HCT116 (cell line): ENCODE data around the gene RNF180. TPM values are rescaled to one million over a fixed set of nuclear protein-coding genes. Genes with fewer than 3 reads are reported as not detected.
"Not testable (repeated sequence)": the region's sequence is repeated elsewhere in the genome, so short reads cannot be mapped to it uniquely, and the experiment has no call there.

Experiments used
- ATAC-seq: fragments of 200-7000 bp; cut with Tn5 transposase; 2 replicates; pipeline ENCODE4 v1.9.1; 2020; ENCODE audit warnings: mild to moderate bottlenecking, moderate library complexity
- BruUV-seq: library from RNA; stranded (reverse); fragments of 400-500 nt; replicated peaks from 2 replicates; lab custom pipeline; 2021; lab: Mats Ljungman, UMichigan
- CTCF ChIA-PET: fragments of 300-600 bp; sonication (Branson Sonifier 250); formaldehyde crosslinking; loops from one replicate; lab custom pipeline; 2021; ENCODE audit warnings: antibody characterized with exemption; lab: Charles Lee
- POLR2A ChIA-PET: fragments of 300-600, 350-600 bp; sonication (Branson Sonifier 250); formaldehyde crosslinking; loops from one replicate; lab custom pipeline; 2021; ENCODE audit warnings: antibody characterized with exemption; lab: Charles Lee
- RAD21 ChIA-PET, 2 experiments: fragments of 300-600 bp; sonication (Branson Sonifier 250); formaldehyde crosslinking; loops; one replicate each; lab custom pipeline; 2023; ENCODE audit warnings: low total read pairs in 2 of 2; ENCODE audit not compliant: uncharacterized antibody in 2 of 2, unreplicated experiment in 2 of 2, low non-redundant PET in 1 of 2; lab: Charles Lee
- DNase-seq: peaks from one replicate; pipeline ENCODE4 v3.0.0-alpha.2; 2010; ENCODE audit warnings: low read depth, low spot score
- H2AFZ ChIP-seq: fragments of 200-600 bp; shearing (Covaris generic), sonication (generic); 2 replicates; pipeline ENCODE4 v1.6.1; 2017; ENCODE audit warnings: low read depth, mixed run types, mixed read lengths, antibody characterized with exemption, low read length; ENCODE audit not compliant: poor library complexity, severe bottlenecking
- H3K27ac ChIP-seq: 2 replicates; pipeline ENCODE4 v1.5.1; 2012; ENCODE audit warnings: low read depth, low read length
- H3K27me3 ChIP-seq: fragments of 200-600 bp; sonication (generic); 2 replicates; pipeline ENCODE4 v1.6.1; 2016; ENCODE audit warnings: mixed run types, low read length, mixed read lengths; ENCODE audit not compliant: insufficient read depth
- H3K36me3 ChIP-seq, 2 experiments: fragments of 200-500 bp in 1 of 2; fragments of 200-600 bp in 1 of 2; sonication (Bioruptor generic) in 1 of 2; sonication (generic) in 1 of 2; 2 replicates each; pipeline versions ENCODE4 v1.5.1 to v1.6.1; 2014 to 2016; ENCODE audit warnings: low read length in 2 of 2, inconsistent platforms in 1 of 2, mixed read lengths in 1 of 2, mixed run types in 1 of 2; ENCODE audit not compliant: insufficient read depth in 2 of 2, control insufficient read depth in 1 of 2
- H3K4me1 ChIP-seq, 2 experiments: fragments of 200-600 bp in 1 of 2; sonication (generic) in 1 of 2; 2 replicates each; pipeline versions ENCODE4 v1.5.1 to v1.6.1; 2012 to 2017; ENCODE audit warnings: low read length in 2 of 2, inconsistent platforms in 1 of 2, mild to moderate bottlenecking in 1 of 2, mixed read lengths in 1 of 2, mixed run types in 1 of 2, moderate library complexity in 1 of 2; ENCODE audit not compliant: insufficient read depth in 2 of 2, control insufficient read depth in 1 of 2
- H3K4me2 ChIP-seq: fragments of 200-600 bp; sonication (generic); 2 replicates; pipeline ENCODE4 v1.6.1; 2017; ENCODE audit warnings: mixed run types, low read length, mixed read lengths
- H3K4me3 ChIP-seq, 2 experiments: fragments of 200-600 bp in 1 of 2; sonication (generic) in 1 of 2; replicated peaks in 1 of 2; 2 replicates each; pipeline ENCODE4 v1.5.1; 2011 to 2016; ENCODE audit warnings: low read length in 2 of 2, control low read depth in 1 of 2, low read depth in 1 of 2, mild to moderate bottlenecking in 1 of 2, mixed read lengths in 1 of 2, mixed run types in 1 of 2
- H3K79me2 ChIP-seq: fragments of 200-600 bp; sonication (generic); 2 replicates; pipeline ENCODE4 v1.6.1; 2017; ENCODE audit warnings: mild to moderate bottlenecking, mixed run types, low read length, moderate library complexity, mixed read lengths; ENCODE audit not compliant: insufficient read depth
- H3K9ac ChIP-seq: fragments of 200-600 bp; sonication (generic); 2 replicates; pipeline ENCODE4 v1.6.1; 2016; ENCODE audit warnings: low read length, mixed read lengths
- H3K9me2 ChIP-seq: fragments of 200-600 bp; sonication (generic), shearing (Covaris generic); 2 replicates; pipeline ENCODE4 v1.6.1; 2017; ENCODE audit warnings: mixed run types, mild to moderate bottlenecking, moderate library complexity; ENCODE audit not compliant: insufficient read depth
- H3K9me3 ChIP-seq, 2 experiments: fragments of 200-500 bp in 1 of 2; fragments of 200-600 bp in 1 of 2; sonication (Bioruptor generic) in 1 of 2; sonication (generic) in 1 of 2; 2 replicates each; pipeline ENCODE4 v1.6.1; 2014 to 2017; ENCODE audit warnings: low read length in 2 of 2, mixed read lengths in 2 of 2, inconsistent platforms in 1 of 2, low read depth in 1 of 2, mild to moderate bottlenecking in 1 of 2, mixed run types in 1 of 2, moderate library complexity in 1 of 2; ENCODE audit not compliant: control insufficient read depth in 1 of 2, insufficient read depth in 1 of 2
- H4K20me1 ChIP-seq: fragments of 200-600 bp; sonication (generic), shearing (Covaris generic); 2 replicates; pipeline ENCODE4 v1.6.1; 2017; ENCODE audit warnings: mixed run types, mild to moderate bottlenecking, moderate library complexity; ENCODE audit not compliant: insufficient read depth
- FOSL1 ChIP-seq: IDR thresholded peaks from 2 replicates; pipeline ENCODE4 v1.6.1; 2012; ENCODE audit warnings: low read depth
- JUND ChIP-seq: IDR thresholded peaks from 2 replicates; pipeline ENCODE4 v1.6.1; 2012
- POLR2A ChIP-seq: IDR thresholded peaks from 2 replicates; pipeline ENCODE4 v1.7.0; 2011; ENCODE audit warnings: borderline replicate concordance; ENCODE audit not compliant: insufficient read depth, insufficient read length; ENCODE audit errors: extremely low read depth
- POLR2AphosphoS5 ChIP-seq: IDR thresholded peaks from 2 replicates; pipeline ENCODE4 v1.6.1; 2011; ENCODE audit warnings: mild to moderate bottlenecking, low read depth, low read length, moderate library complexity
- RAD21 ChIP-seq: IDR thresholded peaks from 2 replicates; pipeline ENCODE4 v1.6.1; 2012; ENCODE audit warnings: low read depth, mild to moderate bottlenecking
- ZFX ChIP-seq: fragments of 450-650 bp; IDR thresholded peaks from 2 replicates; pipeline ENCODE4 v1.6.1; 2017
- intact Hi-C: fragments of 100-400 bp; cut with micrococcal nuclease; formaldehyde crosslinking; loops from 2 replicates; pipeline ENCODE4 v1.10.0; 2022
- total RNA-seq: library from RNA; stranded (reverse); gene quantifications from one replicate; pipeline ENCODE4 v1.2.1, GENCODE V29; 2021; ENCODE audit not compliant: unreplicated experiment
- TF ChIP-seq, protein P1 (sequence below): IDR thresholded peaks from 2 replicates; pipeline ENCODE4 v1.6.1; 2012
- TF ChIP-seq, protein P2 (sequence below), 3 experiments: fragments of 200-600 bp in 1 of 3; sonication (generic) in 1 of 3; IDR thresholded peaks in 2 of 3; conservative IDR thresholded peaks in 1 of 3; 2 replicates each; pipeline ENCODE4 v1.5.1; 2012 to 2017; ENCODE audit warnings: low read depth in 2 of 3, low read length in 2 of 3, antibody characterized with exemption in 1 of 3, borderline replicate concordance in 1 of 3, control low read depth in 1 of 3, mild to moderate bottlenecking in 1 of 3, mixed read lengths in 1 of 3, mixed run types in 1 of 3, moderate library complexity in 1 of 3; ENCODE audit not compliant: insufficient read depth in 1 of 3

RNF180 gene
- total RNA-seq, 1 experiment from 2014 or later, result not detected

DNA sequence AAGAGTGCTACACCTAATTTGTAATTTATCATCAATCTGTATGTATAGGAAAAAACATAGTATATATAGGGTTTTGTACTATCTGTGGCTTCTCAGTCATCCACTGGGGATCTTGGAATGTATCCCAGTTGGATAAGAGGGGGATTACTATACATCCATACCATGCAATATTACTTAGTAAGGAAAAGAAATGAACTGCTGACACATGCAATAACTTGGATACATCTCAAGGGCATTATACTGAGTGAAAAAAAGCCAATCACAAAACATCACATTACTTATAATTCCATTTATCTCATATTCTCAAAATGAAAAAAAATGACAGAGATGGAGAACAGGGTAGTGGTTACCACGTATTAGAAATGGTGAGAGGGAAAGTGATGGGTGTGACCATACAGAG lies 231.9 kb downstream of the RNF180 start (continued):
- TF ChIP-seq JUND (no peak), FOSL1 (no peak), POLR2AphosphoS5 (no peak), POLR2A (no peak), ZFX (no peak), RAD21 (no peak)
- TF ChIP-seq, protein P1, sequence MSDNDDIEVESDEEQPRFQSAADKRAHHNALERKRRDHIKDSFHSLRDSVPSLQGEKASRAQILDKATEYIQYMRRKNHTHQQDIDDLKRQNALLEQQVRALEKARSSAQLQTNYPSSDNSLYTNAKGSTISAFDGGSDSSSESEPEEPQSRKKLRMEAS, result no peak
- TF ChIP-seq, protein P2, sequence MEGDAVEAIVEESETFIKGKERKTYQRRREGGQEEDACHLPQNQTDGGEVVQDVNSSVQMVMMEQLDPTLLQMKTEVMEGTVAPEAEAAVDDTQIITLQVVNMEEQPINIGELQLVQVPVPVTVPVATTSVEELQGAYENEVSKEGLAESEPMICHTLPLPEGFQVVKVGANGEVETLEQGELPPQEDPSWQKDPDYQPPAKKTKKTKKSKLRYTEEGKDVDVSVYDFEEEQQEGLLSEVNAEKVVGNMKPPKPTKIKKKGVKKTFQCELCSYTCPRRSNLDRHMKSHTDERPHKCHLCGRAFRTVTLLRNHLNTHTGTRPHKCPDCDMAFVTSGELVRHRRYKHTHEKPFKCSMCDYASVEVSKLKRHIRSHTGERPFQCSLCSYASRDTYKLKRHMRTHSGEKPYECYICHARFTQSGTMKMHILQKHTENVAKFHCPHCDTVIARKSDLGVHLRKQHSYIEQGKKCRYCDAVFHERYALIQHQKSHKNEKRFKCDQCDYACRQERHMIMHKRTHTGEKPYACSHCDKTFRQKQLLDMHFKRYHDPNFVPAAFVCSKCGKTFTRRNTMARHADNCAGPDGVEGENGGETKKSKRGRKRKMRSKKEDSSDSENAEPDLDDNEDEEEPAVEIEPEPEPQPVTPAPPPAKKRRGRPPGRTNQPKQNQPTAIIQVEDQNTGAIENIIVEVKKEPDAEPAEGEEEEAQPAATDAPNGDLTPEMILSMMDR (IDR thresholded peaks at IDR 0.05 in 2 of 3, conservative IDR thresholded peaks at IDR 0.05 in 1 of 3; ENCODE audit: borderline replicate concordance in 1 of 3, insufficient read depth in 1 of 3, low read depth in 2 of 3, low read length in 2 of 3), result no peak

DNA sequence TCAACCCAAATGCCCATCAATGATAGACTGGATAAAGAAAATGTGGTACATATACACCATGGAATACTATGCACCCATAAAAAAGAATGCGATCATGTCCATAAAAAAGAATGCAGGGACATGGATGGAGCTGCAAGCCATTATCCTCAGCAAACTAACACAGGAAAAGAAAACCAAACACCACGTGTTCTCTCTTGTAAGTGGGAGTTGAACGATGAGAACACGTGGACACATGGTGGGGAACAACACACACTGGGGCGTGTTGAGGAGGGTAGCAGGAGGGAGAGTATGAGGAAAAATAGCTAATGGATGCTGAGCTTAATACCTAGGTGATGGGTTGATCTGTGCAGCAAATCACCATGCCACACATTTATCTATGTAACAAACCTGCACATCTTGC lies 233.1 kb downstream of the RNF180 start:
- DNase-seq, H3K4me1 ChIP-seq, BruUV-seq, RAD21 ChIA-PET, H3K4me2 ChIP-seq, H3K27me3 ChIP-seq, H3K36me3 ChIP-seq, intact Hi-C loops, H2AFZ ChIP-seq, H3K4me3 ChIP-seq, POLR2A ChIA-PET, H3K79me2 ChIP-seq, H3K9ac ChIP-seq, H3K9me3 ChIP-seq, CTCF ChIA-PET, ATAC-seq, H4K20me1 ChIP-seq, H3K9me2 ChIP-seq, H3K27ac ChIP-seq: not testable (repeated sequence)

DNA sequence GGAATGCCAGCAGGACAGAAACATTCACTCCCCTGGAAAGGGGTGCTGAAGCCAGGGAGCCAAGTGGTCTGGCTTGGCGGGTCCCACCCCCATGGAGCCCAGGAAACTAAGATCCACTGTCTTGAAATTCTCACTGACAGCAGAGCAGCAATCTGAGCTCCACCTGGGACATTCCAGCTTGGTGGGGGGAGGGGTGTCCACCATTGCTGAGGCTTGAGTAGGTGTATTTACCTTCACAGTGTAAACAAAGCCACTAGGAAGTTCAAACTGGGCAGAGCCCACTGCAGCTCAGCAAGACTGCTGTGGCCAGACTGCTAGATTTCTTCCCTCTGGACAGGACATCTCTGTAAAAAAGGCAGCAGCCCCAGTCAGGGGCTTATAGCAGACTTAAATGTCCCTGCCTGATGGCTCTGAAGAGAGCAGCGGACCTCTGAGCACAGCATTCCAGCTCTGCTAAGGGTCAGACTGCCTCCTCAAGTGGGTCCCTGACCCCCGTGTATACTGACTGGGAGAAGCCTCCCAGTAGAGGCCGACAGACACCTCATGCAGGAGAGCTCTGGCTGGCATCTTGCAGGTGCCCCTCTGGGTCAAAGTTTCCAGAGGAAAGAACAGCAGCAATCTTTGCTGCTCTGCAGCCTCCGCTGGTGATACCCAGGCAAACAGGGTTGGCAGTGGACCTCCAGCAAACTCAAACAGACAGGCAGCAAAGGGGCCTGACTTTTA lies 241.6 kb downstream of the RNF180 start:
- H3K9me2 ChIP-seq, H3K4me3 ChIP-seq, H3K9me3 ChIP-seq, H3K27ac ChIP-seq, intact Hi-C loops, H3K27me3 ChIP-seq, H3K9ac ChIP-seq, H2AFZ ChIP-seq, H3K36me3 ChIP-seq, ATAC-seq, POLR2A ChIA-PET, H3K4me1 ChIP-seq, H3K79me2 ChIP-seq, CTCF ChIA-PET, RAD21 ChIA-PET, DNase-seq, H4K20me1 ChIP-seq, H3K4me2 ChIP-seq, BruUV-seq: not testable (repeated sequence)
